GOT3 (cell line): ENCODE measurements around the gene CCDC88A.
"Not testable (repeated sequence)": the region's sequence is repeated elsewhere in the genome, so short reads cannot be mapped to it uniquely, and the experiment has no call there.

Experiments used
- DNase-seq: peaks from one replicate; lab custom pipeline; 2025; ENCODE audit warnings: mixed read lengths; lab: John Stamatoyannopoulos, UW

The CCDC88A gene, protein sequence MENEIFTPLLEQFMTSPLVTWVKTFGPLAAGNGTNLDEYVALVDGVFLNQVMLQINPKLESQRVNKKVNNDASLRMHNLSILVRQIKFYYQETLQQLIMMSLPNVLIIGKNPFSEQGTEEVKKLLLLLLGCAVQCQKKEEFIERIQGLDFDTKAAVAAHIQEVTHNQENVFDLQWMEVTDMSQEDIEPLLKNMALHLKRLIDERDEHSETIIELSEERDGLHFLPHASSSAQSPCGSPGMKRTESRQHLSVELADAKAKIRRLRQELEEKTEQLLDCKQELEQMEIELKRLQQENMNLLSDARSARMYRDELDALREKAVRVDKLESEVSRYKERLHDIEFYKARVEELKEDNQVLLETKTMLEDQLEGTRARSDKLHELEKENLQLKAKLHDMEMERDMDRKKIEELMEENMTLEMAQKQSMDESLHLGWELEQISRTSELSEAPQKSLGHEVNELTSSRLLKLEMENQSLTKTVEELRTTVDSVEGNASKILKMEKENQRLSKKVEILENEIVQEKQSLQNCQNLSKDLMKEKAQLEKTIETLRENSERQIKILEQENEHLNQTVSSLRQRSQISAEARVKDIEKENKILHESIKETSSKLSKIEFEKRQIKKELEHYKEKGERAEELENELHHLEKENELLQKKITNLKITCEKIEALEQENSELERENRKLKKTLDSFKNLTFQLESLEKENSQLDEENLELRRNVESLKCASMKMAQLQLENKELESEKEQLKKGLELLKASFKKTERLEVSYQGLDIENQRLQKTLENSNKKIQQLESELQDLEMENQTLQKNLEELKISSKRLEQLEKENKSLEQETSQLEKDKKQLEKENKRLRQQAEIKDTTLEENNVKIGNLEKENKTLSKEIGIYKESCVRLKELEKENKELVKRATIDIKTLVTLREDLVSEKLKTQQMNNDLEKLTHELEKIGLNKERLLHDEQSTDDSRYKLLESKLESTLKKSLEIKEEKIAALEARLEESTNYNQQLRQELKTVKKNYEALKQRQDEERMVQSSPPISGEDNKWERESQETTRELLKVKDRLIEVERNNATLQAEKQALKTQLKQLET (N-terminal part only)

DNA sequence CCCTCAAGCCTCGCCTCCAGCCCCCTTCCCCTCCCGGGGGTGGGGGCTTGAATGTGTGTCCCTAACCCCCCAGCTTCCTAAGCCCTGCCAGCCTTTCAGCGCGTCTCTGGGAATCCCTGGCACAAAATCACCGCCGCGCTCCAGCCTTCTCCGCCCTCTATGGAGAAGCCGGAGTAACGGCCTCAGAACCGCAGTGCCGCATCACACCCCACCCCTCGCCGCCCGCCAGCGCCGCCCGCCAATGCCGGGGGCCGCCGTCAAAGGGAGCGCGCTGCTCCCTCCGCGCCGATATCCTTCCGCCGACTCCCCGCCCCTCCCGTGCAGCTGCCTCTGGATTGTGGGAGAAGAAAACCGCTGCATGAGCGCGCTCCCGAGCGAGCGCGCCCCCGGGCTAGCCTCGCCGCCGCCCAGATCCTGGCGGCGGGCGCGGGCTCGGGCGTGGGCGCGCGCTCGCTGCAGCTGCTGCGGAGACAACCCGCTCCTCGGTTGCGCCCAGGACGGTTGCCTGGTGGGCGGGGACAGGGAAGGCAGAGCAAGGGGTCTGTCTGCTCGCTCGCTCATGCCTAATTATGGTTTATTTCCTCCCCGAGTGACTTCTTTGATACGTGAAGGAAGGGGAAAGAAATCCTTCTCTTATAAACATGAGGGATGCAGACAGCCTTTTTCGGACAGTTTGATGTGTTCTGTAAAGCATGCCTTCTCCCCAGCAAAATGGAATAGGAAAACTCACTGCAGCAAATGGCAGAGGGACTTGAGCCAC lies at the start of gene CCDC88A:
Gene CCDC88A (minus strand): TSS at position 178 of the 760 bp plus-strand sequence. CDS start 777 bp downstream, outside the sequence.
- DNase-seq = peak; percentile 94

- DNase-seq = no peak
Measured at GRCh38 chr2:55461679-55462078, 42.0 kb upstream of the CCDC88A start.

DNA sequence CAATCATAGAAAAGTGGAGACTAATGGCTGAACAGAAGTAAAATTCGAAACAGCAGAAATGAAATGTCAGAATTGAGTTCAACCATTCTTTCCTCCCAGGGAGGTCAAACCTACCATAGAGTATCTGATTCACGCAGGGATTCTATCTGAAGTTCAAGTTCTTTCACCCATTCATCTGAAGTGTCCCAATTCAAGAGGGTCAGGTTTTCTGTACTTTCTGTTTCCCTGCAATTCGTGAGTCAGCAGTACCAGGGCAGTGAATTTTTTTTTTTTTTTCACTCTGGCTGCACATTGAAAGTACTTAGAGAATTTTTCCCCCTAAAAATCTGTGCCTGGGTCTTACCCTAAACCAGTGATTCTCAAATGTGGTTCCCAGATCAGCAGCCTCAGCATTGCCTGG lies 40.9 kb upstream of the CCDC88A start:
- DNase-seq = no peak

GRCh38 chr2:55459714-55460274 lies 40.1 kb upstream of the CCDC88A start:
- DNase-seq = no peak

GRCh38 chr2:55459279-55459678 lies 39.6 kb upstream of the CCDC88A start:
- no peak for DNase-seq

- no peak for DNase-seq
Measured at GRCh38 chr2:55454121-55454520, 34.5 kb upstream of the CCDC88A start.

- DNase-seq = no peak
Measured at GRCh38 chr2:55452879-55453278, 33.2 kb upstream of the CCDC88A start.

DNA sequence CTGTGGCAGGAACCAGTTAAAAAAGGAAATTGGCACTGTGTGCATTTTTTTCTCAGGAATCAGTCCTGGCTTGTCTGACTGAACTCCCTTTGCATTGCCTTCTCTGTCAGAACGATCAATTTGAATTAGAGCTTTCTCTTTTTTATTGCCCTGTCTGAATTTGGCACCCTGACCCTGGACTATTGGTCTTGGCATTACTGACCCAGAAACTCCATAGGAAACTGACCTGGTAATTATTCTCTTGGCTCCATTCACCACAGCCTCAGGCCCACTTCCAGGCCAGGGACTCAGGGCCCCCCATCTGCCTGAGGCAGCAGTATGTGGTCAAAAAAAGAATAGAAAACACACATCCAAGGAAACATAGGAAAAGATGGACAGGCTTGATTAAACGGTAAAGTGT lies 32.0 kb upstream of the CCDC88A start:
- no peak for DNase-seq

- DNase-seq = not testable (repeated sequence)
Measured at GRCh38 chr2:55450014-55450413, 30.4 kb upstream of the CCDC88A start.

- DNase-seq = not testable (repeated sequence)
Measured at GRCh38 chr2:55442045-55442760, 22.5 kb upstream of the CCDC88A start.

- no peak for DNase-seq
Measured at GRCh38 chr2:55441280-55441892, 21.7 kb upstream of the CCDC88A start.

- no peak for DNase-seq
Measured at GRCh38 chr2:55439101-55439397, 19.4 kb upstream of the CCDC88A start.

DNA sequence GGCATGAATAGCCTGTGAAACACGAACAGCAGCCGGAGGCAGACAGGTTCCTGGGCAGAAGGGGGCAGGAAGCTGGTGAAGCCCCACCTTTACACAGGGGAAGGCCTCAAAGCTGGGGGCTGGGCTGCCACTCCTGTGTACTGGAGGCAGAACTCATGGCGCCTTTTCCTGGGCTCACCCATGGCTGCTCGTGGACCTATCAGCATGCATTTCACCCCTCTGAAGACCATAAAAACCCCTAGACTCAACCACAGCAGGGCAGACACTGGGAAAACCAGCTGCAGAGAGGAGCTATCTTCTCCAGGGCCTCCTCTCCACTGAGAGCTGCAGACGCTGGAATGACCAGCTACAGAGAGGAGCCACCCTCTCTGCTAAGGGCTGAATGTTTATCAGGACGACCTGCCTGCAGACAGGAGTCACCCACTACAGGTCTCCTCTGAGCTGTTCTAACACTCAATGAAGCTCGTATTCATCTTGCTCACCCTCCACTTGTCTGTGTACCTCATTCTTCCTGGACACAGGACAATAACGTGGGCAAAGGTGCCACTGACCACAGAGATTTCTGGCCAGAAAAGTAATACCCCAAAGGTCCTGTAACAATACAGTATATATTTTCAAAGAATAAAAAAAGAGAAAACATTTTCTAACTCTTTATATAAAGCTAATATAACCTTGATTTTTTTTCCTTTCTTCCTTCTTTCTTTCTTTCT lies 18.9 kb upstream of the CCDC88A start:
- DNase-seq = no peak

DNA sequence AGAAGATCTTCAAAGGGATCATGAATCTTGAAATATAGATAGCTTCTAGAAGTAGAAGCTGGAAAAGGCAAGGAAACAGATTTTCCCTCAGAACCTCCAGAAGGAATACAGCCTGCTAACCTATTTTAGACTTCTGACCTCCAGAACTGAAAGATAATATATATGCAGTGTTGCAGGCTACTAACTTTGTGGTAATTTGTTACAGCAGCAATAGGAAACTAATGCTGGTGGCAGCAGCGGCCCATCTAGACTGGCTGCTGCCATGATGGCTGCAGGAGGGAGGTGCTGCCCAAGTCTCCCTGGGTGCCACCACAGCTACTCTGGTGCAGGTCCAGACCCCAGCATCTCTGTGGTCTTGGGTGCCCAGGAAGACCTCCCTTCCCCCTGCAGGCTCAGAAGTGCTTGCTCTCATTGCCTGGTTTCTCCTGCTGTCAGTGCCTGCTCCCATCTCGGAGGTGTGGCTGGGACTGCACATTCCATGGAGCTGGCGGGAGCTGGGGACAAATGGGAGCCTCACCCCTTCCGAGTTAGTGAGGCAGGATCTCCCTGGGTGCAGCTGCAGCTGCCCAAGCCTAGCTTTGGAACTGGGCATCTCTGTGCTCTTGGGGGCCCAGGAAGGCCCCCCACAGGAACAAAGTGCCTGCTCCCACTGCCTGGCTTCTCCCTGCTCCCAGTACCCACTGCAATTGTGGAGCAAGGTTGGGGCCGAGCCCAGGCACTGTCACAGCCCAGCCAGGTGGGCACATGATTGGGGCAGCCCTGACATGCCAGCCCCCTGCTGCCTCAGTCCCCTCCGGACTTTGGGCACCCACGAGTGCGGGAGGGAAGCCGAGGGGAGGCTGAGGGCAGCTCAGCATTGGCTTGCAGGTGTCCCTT lies 18.1 kb upstream of the CCDC88A start:
- no peak for DNase-seq

DNA sequence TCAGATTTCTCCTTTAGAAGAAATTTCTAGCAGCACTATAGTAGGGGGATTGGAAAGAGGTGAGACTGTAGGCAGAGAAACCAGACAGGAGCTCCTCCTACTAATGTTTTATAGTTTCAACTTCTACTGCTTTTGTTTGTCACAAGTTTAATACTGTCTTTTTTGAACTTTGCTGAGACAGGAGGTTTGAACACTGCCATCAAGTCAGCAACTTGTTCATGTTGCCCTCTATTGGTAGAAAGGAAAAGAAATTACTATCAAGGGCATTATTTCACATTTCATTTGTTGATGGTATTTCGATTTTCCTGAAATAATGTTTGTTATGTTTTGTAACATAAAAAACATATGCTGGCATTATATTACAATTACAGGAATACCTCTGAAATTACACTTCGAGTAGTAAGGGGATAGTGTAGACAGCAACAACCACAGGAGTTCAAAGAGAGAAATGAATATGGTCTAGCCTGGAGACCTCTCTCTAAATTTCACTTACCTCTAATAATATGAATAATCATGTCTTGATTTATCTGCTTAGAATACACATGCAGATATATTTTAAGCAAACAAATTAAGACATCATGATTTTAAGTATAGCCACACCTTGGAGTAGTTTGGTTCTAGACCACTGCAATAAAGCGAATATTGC lies 12.4 kb upstream of the CCDC88A start:
- no peak for DNase-seq

DNA sequence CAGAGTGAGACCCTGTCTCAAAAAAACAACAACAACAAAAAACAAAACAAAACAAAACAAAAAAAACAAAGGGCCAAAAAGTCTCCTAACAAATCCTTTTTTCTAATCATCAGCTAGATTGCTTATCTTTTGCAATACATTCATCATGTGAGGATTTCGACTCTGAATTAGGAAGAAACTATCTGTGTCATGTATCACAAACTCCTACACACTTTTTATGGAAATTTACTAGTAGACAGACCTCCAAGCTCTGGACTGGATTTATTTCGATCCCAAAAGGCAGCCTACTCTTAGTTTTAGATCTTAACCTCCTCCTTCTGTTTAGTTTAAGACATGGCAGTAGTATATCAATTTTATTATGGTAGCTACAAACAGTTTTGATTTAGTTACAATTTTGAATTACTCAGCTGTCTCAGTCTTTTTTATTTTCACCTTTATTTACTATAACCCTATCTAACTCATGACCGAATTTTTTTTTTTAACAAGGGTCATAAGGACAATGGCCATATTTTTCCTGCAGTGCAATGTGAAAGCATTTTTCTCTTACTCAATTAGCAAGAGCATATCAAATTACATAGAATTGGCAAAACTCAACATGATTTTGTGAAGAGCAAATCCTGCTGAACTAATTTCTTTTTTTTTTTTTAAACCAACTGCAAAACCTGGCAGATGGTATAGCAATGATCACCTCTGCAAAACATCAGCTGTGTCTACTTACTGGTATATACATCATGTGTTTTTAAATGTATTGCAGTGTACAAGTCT lies 10.7 kb upstream of the CCDC88A start:
- no peak for DNase-seq

GRCh38 chr2:55428258-55428657 lies 8.6 kb upstream of the CCDC88A start:
- DNase-seq = no peak

DNA sequence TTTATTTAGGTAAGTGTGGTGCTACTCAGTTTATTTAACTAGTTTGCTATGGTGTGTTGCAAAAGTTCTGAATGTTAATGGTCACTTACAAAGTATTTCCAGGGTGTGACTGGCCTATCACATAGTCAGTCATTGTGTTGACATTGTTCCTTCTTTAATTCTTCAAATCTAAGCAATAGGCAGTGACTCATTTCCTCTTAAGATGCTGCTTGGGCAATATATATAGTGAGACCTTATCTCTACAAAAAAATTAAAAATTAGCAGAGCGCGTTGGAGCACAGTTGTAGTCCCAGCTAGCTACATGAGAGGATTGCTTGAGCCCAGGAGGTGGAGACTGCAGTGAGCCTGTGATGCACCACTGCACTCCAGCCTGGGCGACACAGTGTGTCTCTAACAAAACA lies 5.8 kb upstream of the CCDC88A start:
- no peak for DNase-seq
